Measurements from ENCODE around the gene CGB3.

CGB3 gene

DNA sequence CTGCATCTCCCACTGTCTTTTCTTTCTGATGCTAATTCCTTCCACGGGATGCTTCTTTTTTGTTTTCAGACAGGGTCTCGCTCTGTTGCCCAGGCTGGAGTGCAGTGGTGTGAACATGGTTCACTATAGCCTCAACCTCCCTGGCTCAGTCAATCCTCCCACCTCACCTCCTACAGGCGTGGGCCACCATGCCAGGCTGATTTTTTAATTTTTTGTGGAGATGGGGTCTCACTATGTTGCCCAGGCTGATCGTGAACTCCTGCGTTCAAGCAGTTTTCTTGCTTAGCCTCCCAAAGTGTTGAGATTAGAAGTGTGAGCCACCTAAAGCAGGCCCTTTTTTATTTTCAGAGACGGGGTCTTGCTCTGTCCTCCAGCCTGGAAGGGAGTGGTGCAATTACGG lies 35.8 kb downstream of the CGB3 start:
- no peak for DNase-seq

GRCh38 chr19:48987323-48987722 lies 36.8 kb downstream of the CGB3 start:
- no peak for DNase-seq

- no peak for DNase-seq
These were observed 37.9 kb downstream of the CGB3 start for GRCh38 chr19:48986211-48986610.

DNA sequence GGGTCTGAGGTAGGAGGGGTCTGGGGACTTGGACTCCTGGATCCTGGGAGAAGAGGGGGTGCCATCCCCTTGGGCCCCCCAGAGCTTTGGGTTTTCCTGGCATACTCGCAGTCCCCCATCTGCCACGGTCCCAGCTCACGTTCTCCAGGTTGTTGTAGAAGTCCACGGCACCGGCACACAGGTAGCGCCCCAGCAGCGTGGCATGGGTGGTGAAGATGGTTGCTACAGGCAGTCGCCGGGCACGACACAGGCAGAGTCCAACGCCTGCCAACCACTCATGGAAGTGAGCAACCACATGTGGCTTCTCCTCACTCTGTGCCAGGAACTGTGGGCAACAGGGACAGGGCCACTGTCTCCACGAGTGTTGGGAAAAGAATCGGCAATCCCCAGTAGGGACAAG lies 38.4 kb downstream of the CGB3 start:
- no peak for DNase-seq

DNA sequence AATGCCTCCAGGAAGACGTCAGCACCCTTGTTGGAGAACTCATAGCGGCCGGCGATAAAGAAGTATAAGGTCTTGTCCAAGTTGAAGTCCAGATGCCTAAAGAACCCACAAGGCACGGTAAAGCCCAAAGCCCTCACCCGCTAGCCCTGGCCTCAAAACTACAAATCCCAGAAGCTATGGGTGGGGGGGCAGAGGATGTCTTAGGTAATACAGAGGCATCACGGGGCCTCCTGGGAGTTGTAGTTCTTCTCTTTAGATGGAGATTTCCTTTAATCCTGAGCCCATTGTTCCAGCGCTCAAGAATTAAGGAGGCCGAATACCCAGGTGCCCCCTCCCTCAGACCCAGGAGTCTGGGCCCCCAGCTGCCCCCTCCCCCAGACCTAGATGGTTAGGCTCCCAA lies 41.9 kb downstream of the CGB3 start:
- no peak for DNase-seq

GRCh38 chr19:48977061-48977460 lies 47.1 kb downstream of the CGB3 start:
- no peak for DNase-seq

GRCh38 chr19:48975947-48976847 lies 47.9 kb downstream of the CGB3 start:
- DNase-seq, result no peak

Measured in right kidney (tissue), 1 donor.